ENCODE data around the gene WDR38. TPM values are rescaled to one million over a fixed set of nuclear protein-coding genes. Genes with fewer than 3 reads are reported as not detected.
A peak's percentile ranks its signal among the peaks of the same experiment; 100 is the strongest.

The WDR38 gene
- total RNA-seq, 1 donor from 2014 or later, result not detected

DNA sequence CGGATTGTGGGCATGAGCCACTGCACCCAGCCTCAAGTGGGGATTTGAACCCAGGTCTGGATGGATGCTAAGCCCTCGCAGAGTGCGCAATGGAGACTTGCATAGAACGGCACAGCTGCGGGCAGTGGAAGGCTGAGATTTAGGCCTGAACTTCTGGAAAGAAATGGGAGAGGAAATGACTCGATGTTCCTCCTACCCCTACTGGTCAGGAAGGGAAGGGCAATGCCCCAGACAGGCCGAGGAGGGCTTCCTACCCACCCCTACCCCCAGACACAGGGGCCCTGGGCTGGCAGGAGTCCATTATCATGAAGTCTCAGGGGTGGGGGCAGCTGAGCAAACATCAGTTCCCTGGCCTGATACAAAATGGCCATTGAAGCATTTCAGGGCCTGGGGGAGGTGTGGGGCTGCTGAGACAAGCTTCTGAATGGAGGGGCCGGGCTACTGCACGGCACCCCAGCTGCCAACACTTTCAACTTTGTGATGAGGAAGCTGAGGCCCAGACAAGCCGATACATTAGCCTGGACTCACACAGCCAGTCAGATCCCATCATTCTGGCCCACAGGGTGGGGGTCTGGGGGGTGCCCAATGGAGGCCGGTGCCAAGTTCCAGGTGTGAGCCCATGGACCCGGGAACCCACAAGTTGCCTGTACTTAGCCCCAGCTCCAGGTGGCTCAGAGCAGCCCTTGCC, 13.5 kb upstream of the WDR38 start:
- Mint-ChIP-seq H3K9me3 (ENCODE audit: unreplicated experiment) (no peaks in the 10 kb centered on the region), H3K27ac (ENCODE audit: unreplicated experiment) (no peak overlapping the region), H3K4me3 (ENCODE audit: unreplicated experiment) (no peak overlapping the region), H3K4me1 (ENCODE audit: unreplicated experiment) (no peaks in the 10 kb centered on the region), H3K27me3 (ENCODE audit: unreplicated experiment) (peaks cover 6% of the 10 kb centered on the region), H3K36me3 (ENCODE audit: low read depth, unreplicated experiment) (no peaks in the 10 kb centered on the region)
- TF ChIP-seq, protein P1, sequence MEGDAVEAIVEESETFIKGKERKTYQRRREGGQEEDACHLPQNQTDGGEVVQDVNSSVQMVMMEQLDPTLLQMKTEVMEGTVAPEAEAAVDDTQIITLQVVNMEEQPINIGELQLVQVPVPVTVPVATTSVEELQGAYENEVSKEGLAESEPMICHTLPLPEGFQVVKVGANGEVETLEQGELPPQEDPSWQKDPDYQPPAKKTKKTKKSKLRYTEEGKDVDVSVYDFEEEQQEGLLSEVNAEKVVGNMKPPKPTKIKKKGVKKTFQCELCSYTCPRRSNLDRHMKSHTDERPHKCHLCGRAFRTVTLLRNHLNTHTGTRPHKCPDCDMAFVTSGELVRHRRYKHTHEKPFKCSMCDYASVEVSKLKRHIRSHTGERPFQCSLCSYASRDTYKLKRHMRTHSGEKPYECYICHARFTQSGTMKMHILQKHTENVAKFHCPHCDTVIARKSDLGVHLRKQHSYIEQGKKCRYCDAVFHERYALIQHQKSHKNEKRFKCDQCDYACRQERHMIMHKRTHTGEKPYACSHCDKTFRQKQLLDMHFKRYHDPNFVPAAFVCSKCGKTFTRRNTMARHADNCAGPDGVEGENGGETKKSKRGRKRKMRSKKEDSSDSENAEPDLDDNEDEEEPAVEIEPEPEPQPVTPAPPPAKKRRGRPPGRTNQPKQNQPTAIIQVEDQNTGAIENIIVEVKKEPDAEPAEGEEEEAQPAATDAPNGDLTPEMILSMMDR (IDR thresholded peaks at IDR 0.05; ENCODE audit: unreplicated experiment), result peak; percentile 60
- peak; percentile 53 for DNase-seq (ENCODE audit: low spot score)

DNA sequence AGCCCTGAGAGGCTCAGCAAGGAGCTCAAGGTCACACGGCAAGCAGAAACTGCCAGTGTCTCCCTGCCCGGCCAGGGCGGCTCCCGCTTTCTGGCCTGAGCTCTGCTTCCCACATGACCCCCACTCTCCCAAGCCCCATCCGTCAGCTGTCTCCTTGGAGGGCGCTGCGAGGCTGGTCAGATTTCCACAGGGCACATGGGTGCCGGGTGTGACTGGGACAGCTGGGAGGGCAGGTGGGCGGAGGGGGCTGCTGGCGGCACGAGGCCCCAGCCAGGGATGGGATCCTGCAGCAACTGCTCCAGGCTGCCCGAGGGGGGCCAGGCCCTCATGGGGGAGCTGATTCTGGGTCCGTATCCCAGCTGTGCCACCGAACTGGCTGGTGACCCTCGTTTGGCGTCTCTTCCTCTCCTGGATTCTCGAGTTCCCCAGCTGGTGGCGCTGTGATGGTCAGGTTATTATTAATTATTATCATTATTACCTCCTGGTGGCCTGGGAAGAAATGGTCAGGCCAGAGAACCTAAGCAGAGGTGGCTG, 12.9 kb upstream of the WDR38 start:
- no peaks in the 10 kb centered on the region for H3K4me1 Mint-ChIP-seq (ENCODE audit: unreplicated experiment)
- H3K36me3 Mint-ChIP-seq (ENCODE audit: low read depth, unreplicated experiment), result no peaks in the 10 kb centered on the region
- H3K27ac Mint-ChIP-seq (ENCODE audit: unreplicated experiment), result no peak overlapping the region
- TF ChIP-seq, protein P1 (IDR thresholded peaks at IDR 0.05; ENCODE audit: unreplicated experiment), result peak; percentile 51
- H3K4me3 Mint-ChIP-seq (ENCODE audit: unreplicated experiment), result no peak overlapping the region
- peak; percentile 47 for DNase-seq (ENCODE audit: low spot score)
- no peaks in the 10 kb centered on the region for H3K9me3 Mint-ChIP-seq (ENCODE audit: unreplicated experiment)
- peaks cover 6% of the 10 kb centered on the region for H3K27me3 Mint-ChIP-seq (ENCODE audit: unreplicated experiment)

DNA sequence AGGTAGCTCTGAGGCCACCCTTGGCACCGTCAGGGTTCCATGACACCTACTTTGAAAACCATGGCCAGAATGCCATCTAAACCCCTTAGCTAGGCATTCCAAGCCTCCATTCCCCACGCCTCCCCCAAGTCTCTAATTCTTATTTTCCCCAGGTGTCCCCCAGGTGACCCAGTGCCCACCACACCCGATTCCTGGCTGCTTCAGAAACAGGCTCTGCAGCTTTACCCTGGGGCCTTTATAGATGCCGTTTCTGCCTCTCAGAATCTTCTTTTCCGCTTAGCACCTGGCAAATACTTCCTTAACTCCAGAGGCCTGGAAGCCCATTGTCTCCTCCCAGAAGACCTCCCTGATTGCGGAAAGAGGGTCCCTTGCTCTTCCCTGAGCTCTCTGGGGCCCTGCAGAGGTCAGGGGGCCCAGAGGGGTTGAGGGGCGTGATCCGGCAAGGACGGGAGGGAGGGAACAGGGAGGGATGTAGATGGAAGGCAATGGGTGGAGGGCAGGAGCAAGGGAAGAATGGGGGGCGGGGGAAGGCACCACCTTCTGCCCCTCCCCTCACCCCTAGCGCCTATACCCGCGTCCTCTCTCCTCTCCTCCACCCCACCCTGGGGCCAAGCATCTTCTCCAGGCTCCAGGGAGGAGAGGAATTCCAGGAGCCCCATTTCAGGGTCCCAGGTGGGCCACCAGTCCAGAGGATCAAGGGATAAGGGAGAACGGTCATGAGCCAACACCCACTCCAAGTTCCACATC, 12.0 kb upstream of the WDR38 start:
- Mint-ChIP-seq H3K4me3 (ENCODE audit: unreplicated experiment) (no peak overlapping the region), H3K27ac (ENCODE audit: unreplicated experiment) (no peak overlapping the region), H3K27me3 (ENCODE audit: unreplicated experiment) (peaks cover 6% of the 10 kb centered on the region), H3K9me3 (ENCODE audit: unreplicated experiment) (no peaks in the 10 kb centered on the region), H3K4me1 (ENCODE audit: unreplicated experiment) (no peaks in the 10 kb centered on the region), H3K36me3 (ENCODE audit: low read depth, unreplicated experiment) (no peaks in the 10 kb centered on the region)
- TF ChIP-seq, protein P1 (IDR thresholded peaks at IDR 0.05; ENCODE audit: unreplicated experiment), result no peak
- DNase-seq (ENCODE audit: low spot score), result no peak

DNA sequence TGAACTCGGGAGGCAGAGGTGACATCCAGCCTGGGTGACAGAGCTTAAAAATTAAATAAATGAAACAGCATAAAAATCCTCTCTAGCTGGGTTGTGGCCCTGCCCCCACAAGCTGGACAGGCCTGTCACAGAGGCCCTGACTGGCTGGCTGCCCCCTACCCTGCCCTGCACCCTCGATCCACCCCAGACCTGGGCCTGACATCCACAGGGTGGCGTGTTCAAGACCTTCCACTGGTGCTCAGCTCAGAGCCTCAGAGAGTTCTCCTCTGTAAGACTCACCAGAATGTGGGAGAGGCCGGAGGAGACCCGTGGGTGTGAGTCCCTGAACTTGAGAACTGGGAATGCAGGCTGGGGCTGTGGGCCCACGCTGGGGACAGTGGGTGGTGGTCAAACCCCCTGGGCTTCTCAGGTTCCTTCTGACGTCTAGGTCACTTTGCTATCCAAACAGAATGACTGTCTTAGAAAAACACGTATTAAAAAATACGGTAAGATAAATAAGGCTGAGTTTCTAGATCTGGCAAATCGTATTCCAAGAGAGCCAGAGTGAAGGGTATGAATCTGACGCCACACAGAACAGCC, 9.7 kb upstream of the WDR38 start:
- no peak overlapping the region for H3K4me3 Mint-ChIP-seq (ENCODE audit: unreplicated experiment)
- no peaks in the 10 kb centered on the region for H3K36me3 Mint-ChIP-seq (ENCODE audit: low read depth, unreplicated experiment)
- H3K27ac Mint-ChIP-seq (ENCODE audit: unreplicated experiment), result no peak overlapping the region

More for the DNA sequence above, 9.7 kb upstream of the WDR38 start:
- Mint-ChIP-seq H3K4me1 (ENCODE audit: unreplicated experiment) (no peaks in the 10 kb centered on the region), H3K9me3 (ENCODE audit: unreplicated experiment) (no peaks in the 10 kb centered on the region), H3K27me3 (ENCODE audit: unreplicated experiment) (peaks cover 6% of the 10 kb centered on the region)
- no peak for DNase-seq (ENCODE audit: low spot score)
- TF ChIP-seq, protein P1 (IDR thresholded peaks at IDR 0.05; ENCODE audit: unreplicated experiment), result no peak
